NCI-H128 (cell line): ENCODE data around the gene INPP4A.

ENCODE experiments used
- DNase-seq: peaks from one replicate; lab custom pipeline; 2025; ENCODE audit not compliant: unreplicated experiment; lab: John Stamatoyannopoulos, UW

INPP4A gene

DNA sequence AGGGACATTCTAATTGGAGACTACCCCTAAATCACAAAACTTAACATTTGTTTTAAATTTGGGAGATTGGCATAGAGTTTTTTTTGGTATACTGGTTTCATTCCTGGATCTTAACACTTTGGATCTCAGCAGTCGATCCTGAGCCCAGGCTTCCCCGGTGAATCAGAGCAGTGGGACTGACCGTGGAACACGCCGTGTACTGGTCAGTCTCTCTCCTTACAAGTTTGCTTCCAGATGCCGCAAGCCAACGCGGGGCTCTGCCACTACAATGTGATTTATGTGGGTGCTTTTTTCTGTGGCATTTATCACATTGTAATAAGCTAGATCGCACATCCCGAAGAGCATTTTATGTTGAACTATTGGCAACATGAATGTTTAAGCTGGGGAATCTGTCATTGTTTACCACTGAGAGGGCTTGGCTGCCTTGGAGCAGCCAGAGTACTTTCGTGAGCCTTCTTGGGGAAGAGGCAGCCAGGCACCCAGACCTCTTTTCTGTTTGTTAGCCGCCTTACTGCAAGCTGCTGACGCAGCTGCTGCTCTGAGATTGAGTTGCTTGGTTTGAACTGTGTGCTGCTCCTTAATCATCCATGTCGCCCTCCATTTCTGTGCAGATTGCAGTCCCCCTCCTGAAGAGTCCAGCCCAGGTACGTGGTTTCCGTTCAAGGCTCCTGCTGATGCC, 114.3 kb downstream of the INPP4A start:
- DNase-seq: no peak

DNA sequence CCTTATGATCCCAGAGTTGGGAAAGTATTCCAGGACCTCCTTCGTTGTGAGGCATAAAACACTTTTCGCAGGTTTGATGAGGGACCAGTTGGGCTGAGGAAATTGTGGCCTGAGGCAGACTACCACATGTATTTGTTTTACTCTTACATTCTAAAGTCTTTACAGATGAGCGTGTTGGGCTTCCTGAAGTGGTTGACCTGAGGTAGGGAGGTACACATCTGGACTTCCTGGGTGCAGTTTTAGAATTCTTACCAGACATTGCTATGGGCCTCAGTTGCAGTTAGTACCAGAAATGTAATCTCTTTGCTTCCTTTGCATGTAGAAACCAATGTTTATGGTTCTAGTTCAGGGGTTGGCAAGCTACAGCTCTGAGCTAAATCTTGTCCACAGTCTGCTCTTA, 114.9 kb downstream of the INPP4A start:
- no peak for DNase-seq

DNA sequence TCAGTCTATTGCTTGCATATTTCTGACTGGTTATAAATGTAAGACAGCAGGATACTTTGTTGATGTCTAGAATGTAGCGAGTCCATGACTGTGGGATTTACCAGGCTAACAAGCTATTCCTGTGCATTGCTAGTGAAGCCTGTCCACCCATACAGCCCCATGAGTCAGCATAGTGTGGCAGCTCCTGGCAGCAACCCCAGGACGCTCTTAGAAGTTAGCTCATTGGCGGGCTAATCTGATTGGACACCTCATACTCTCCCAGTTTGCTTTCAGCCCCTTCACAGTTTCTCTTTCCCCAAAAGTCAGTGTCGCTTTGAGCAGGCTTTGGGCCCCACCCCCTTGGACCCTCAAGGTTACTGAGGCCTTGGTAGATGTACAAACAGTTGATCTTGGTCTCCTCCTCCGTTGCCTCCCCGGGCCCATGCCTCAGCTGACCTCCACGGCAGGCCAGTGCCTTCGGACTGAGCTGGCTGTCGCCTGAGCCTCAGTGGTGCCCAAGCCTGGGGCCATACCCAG, 115.7 kb downstream of the INPP4A start:
- no peak for DNase-seq

DNA sequence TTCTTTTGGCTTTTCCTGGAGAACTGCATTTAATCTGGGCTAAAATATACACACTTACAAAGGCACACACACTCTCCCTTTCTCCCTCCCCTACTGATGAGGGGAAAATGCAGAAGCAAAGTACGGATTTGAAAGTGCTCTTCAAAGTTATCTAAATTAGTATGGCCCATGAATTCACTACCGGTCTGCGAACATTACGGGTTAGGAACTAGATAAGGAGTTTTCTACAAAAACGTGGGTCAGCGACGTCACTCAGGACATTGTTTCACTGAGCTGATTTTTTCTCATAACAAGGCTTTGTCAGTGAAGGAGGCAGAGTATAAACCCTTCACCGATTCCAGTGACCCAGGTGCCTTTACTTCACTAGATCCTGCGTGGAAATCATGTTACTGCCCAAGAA, 116.4 kb downstream of the INPP4A start:
- DNase-seq: no peak

DNA sequence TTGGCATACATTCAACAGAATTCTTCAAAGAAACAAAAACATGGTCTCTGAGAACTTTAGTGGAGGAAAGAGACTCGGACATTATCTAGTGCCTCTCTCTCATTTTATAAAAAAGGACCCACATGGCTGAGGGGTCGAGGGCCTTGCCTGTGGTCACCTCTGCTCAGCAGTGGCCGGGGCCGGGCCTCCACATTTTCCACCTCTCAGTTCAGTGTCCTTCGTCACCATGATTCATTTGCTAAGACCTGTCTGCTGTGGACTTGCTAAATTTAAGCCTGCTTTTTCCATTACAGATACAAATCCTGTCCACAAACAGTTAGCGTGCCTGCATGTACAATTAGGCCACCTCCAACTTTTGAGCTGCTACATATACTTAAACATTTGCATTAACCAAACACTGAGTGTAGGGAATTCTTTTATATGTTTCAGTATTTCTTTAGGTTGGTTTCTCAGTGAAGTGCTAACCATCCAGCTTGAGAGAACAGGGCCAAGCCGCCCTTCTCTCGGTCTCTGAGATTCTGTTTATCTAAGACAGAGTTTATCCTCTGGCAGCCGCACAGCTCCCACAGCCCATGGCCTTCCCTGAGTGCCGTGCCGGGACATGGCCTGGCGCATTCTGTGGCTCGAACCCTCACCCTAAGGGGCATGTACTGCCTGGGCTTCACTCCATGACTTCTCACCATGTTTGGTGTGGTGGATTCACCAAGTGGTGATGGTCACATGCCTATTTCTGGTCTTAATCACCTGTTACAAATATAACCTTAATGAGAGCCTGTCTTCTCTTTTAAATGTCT, 117.4 kb downstream of the INPP4A start:
- DNase-seq: no peak

DNA sequence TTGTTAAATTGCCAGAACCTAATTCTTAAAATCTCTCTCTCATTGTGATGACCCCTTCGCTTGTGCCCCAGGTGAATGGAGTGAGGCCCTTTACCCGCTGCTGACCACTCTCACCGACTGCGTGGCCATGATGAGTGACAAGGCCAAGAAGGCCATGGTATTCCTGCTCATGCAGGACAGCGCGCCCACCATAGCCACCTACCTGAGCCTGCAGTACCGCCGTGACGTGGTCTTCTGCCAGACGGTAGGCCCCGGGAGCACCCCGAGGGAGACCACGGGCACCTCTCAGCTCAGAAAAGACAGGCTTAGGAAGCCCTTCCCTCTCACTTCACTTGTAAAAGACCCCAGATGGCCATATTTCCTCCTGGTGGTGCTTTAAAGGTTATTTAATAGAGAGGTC, 118.7 kb downstream of the INPP4A start:
- no peak for DNase-seq

DNA sequence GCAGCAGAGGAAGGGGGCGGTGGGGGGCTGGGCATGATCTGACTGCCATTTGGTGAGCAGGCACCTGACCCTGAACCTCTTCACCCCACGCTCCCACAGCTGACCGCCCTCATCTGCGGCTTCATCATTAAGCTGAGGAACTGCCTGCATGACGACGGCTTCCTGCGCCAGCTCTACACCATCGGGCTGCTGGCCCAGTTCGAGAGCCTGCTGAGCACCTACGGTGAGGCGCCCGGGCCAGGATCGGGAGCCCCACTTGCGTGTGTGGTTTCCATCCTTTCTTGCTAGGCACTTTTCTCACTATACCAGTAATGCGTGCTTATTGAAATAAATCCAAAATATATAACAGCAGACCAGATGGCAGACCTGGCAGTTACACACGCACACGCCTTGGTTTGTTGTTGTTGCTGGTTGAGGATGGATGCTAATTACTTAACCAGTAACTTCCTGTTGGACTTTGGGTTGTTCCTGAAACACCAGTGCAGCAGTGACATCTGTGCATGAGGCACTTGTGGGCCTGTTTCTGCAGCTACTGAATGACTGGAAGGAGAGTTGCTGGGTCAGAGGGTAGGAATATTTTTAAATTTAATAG, 120.0 kb downstream of the INPP4A start:
- no peak for DNase-seq

DNA sequence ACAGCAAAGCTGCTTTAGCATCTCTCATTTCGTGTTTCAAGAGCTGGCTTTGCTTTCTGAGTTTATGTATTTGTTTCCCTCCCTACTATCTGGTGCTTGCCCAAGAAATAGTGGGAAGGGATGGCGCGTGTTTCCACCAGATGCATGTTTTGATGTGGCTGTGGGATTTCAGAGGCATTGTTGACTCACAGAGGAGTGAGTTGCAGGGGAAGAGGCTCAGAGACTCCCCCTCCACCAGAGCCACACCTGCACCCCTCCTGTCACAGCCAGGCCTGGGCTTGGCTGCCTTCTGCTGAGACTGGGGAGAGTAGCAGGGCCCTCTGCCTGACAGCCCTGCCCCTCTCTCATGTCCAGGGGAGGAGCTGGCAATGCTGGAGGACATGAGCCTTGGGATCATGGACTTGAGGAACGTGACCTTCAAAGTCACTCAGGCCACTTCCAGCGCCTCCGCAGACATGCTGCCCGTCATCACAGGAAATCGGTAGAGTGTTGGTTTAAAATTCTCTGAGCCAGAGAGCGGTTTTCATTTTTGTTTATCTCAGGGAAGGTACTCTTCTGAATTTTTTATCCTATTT, 120.7 kb downstream of the INPP4A start:
- no peak for DNase-seq

DNA sequence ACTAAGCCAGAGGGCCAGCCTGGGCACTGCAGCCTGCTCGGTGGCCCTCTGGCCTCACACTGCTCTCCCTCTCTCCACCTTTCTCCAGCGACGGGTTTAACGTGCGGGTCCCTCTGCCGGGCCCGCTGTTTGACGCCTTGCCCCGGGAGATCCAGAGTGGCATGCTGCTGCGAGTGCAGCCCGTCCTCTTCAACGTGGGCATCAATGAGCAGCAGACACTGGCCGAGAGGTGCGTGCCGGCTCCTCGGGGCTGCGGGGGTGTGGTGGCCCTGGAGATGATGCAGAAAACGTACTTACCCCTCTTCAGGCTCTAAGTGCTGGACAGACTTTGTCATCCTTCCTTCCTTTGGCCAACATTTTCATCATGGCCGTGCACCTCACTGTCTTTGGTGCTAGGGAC, 121.3 kb downstream of the INPP4A start:
- no peak for DNase-seq

DNA sequence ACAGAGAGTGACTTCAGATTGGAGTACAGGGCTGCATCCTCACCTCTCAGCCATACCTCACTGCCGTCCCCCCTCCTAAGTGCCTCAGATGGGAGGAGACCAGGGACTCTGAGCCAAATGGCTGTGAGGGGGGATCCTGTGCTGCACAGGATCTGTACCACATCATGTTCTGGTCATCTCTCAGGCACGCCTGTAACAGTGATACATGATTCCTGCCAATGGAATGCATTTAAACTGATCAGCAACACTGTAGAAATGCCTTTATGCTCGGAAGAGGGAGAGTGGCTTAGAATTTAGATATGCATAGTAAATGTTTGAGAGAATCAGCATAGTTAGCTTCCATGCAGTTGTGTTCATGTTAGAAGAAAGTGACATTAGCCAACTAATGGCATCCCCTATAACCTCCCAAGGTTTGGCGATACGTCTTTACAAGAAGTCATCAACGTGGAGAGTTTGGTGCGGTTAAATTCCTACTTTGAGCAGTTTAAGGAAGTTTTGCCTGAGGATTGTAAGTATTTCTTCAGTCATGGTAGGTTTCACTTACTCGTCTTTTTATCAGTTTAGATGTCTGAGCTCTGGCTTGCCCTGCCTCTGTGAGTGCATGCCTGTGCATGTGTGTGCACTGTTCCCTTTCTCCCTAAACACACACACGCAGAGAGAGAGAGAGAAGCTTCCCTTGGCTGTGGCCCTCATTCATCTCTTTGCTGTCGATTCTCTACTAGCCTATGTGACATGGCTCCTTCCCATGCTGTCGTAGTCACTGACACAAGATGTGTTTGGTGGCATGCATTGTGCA, 123.7 kb downstream of the INPP4A start:
- no peak for DNase-seq

DNA sequence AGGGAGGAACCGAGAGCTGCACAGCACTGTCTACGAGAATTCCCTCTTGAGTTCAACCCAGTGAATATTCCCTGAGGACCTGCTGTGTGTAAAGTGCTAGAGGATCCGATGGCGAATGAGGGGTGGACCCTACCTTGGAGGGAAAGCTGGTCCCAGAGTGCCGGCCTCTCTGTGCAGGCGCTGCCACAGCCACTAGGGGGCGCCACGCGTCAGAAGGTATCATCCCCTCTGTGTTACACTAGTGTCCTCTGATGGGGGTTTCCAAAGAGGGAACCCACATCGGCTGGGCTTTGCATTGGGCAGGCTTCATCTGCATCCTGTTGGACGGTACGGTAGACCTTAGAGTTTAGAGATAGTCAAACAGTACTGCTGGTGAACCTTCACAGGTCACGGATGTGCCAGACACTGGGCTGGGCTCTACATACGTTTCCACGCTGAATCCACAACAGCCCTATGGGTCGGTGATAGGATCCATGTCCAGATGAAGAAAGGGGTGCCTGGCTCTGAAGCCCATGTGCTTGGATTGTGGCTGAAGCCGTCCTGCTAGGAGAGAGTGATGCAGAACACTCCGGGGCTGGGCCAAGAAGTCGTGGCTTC, 124.6 kb downstream of the INPP4A start:
- no peak for DNase-seq

DNA sequence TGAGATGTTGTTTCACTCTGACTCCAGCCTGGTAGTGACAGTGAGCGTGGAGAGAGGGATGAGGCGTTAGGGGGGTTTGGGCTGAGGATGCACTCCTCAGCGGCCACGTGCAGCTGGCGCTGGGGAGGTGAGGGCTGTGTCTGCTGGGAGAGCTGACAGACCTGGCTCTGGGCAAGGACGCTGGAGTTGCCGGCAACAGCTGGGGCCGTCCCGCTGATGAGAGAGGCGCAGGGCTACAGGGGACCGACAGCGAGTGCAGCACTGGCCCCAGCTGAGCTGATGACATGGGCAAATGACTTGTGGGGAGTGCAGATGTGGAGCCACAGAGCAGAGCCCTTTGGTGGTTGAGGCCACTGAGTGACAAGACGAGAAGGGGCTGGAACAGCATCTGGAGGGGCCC, 125.3 kb downstream of the INPP4A start:
- DNase-seq: no peak

DNA sequence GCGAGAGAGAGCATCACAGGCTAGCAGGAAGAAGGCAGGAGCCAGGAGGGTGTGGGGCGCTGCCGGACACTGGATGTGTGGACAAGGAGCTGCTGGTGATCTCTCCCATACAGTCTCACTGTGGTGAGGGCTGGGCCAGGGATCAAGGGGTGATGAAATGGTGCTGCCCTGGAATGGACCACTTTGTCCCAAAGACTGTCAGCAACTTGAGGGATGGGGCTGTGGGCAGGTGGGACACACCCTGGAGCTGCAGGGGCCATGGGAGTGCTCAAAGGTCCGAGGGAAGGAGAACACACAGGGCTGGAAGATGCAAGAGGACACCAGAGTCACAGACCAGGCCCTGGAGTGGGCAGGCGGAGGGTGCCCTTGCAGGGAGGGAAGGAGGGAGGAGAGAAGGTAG, 125.7 kb downstream of the INPP4A start:
- no peak for DNase-seq

DNA sequence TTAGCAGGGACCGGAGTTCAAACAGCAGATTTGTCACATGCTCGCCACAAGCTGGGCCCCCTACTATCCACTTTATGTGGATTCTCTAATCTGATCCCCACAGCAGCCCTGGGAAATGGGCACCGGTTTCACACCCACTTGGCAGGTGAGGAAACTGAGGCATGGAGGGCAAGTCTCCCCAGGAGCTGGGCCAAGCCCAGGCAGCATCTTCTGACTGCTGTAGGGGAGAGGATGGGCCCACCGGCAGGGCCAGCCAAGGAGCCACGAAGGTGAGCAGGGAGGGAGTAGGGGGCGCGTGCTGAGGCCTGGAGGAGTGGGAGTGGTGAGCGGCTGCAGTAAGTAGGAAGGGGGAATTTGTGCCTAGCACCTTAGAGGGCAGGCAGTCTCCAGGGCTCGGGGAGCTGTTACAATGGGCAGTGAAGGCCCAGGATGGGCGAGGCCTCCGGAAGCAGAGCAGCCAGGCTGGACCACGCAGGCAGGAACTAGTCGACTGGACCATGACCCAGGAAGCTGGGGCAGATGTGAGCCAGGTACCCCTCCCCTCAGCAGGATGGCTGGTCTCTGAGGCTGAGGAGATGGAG, 126.6 kb downstream of the INPP4A start:
- no peak for DNase-seq

DNA sequence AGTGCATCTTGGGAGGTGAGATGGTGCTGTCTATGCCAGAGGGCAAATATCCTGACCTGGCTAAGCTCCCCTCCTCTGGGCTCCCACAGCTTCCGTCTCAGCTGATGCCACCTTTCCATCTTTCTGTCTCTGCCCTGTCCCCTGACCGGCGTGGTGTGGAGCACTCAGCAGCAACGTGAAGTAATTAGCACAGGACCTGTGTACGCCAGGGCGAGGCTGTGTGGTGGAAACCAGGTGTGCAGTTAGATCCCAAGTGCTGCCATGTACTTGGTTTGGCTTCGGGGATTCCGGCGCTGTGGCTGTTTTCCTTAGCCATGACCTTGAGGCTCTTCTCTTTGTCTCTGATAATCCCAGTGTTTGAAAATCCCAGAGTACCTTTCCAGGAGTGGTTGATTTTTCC, 127.1 kb downstream of the INPP4A start:
- no peak for DNase-seq

DNA sequence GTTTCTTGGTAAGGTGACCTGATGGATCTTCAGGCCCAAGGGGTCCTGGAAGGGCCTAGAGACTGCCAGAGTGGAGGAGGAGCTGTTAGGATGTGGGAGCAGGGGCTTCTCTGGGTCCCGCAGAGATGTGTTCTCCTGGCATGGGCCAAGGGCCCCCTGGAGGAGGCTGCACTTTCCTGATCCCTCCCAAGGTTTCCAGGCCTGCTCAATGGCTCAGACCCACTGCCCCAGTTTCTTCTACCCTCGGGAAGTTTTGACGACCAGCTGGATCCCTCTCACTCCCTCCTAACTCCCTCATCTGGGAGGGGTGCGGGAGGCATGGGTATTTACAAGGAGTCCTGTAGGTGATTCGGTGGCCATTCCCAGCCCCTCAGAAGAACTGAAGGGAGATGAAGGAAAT, 127.6 kb downstream of the INPP4A start:
- no peak for DNase-seq

DNA sequence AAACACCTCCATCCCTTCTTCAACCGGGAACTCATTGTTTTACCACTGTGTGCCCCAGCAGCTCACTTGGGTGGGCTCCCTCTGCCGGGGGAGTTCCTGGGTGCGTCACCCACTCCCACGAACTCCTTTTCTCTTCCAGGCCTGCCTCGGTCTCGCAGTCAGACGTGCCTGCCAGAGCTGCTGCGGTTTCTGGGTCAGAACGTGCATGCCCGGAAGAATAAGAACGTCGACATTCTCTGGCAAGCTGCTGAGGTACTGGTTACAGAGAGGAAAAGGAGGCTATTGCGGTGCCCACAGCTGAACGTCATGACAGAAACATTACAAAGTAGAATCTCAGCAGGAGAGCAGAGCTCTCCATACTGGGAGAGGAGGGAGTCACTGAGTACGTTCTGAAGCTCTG, 128.0 kb downstream of the INPP4A start:
- DNase-seq: no peak

DNA sequence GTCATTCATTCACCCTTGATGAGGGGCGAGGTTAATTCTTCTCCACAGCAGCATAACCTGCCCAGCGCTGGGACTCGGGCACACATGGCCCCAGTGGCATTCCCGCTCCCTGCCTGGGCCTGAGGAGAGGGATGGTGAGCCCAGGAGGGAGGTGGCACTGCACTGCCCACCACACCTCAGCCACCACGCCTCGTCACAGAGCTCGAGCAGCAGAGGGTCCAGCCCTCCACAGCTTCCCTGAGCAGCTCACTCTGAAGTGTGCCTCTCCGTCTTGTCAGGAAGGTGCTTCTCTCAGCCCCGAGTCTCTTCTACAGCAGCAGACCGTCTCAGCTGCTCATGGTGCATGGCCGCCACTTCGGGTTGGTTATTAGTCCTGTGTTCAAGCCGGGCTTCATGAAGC, 128.8 kb downstream of the INPP4A start:
- no peak for DNase-seq

DNA sequence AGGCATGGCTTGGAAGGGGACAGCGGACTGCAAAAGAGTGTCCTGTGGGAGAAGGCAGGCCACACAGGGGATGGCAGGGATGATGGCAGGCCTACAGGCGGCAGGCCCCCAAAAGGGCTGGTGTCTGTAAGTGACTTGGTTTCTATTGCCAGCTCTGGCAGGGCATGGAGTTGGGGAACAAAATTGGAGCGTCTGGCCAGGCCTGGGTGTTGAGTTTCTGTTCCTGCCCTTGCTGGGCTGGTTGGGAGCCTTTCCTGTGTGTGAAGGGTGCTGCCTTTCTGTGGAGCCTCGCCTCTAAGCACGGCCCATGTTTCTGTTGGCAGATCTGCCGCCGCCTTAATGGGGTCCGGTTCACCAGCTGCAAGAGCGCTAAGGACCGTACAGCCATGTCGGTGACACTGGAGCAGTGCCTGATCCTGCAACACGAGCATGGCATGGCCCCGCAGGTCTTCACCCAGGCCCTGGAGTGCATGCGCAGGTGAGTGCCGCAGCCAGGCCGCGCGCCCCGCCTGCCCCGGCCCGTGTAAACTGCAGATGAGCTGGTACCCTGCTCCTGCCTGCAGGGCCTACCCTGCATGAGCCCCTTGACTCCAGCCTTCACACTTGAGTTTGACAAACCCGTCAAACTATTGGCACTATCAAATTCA, 132.1 kb downstream of the INPP4A start:
- DNase-seq: no peak

DNA sequence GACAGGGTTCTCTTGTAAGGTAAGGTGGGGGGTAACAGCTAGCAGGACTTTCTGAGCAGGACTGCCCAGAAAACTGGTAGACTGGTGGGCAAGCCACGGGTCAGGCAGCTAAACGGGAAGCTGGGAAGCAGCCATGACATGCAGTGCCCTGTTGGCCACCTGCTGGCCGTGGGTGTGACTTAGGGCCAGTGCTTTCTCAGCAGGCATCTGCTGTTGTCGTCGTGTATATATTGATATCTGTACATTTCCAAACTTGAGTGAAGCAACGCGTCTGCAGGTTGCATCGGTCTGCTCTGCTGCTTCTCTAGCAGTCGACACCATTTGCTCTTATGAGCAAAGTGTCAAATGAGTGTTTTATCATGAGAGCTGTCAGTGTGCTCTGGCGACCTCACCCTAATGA, 132.7 kb downstream of the INPP4A start:
- no peak for DNase-seq
